Lower leg skin (tissue), 4 donors: Measurements from ENCODE around the gene ANGPTL2. TPM values are rescaled to one million over a fixed set of nuclear protein-coding genes. Genes with fewer than 3 reads are reported as not detected.

Experiments
- DNase-seq, 2 donors: peaks; one replicate each; pipeline ENCODE4 v3.0.0-alpha.2; 2019; ENCODE audit warnings: low spot score in 2 of 2
- H3K4me3 ChIP-seq: fragments of 200-600 bp; sonication (generic); 2 replicates; pipeline ENCODE4 v1.5.1; 2017; ENCODE audit warnings: mild to moderate bottlenecking, low read depth; ENCODE audit not compliant: poor library complexity, severe bottlenecking
- CTCF ChIP-seq, 3 donors: fragments of 450-650 bp; IDR thresholded peaks; one replicate each; pipeline ENCODE4 v1.5.1; 2016; ENCODE audit warnings: antibody characterized with exemption in 3 of 3, mild to moderate bottlenecking in 3 of 3, moderate library complexity in 2 of 3
- POLR2A ChIP-seq, 2 donors: fragments of 450-650 bp; IDR thresholded peaks; one replicate each; pipeline ENCODE4 v1.6.1; 2016 to 2017; ENCODE audit warnings: antibody characterized with exemption in 2 of 2, mild to moderate bottlenecking in 1 of 2, moderate library complexity in 1 of 2
- WGBS, 2 donors: methylation state at CpG; one replicate each; pipeline ENCODE4 v1.1.5; 2018; 5-methylcytosine and 5-hydroxymethylcytosine counted together
- intact Hi-C: fragments of 100-400 bp; cut with DNase I; formaldehyde crosslinking; loops from one replicate; pipeline ENCODE4 v1.15.0; 2023; ENCODE audit warnings: low total_unique reads
- total RNA-seq, 4 donors: library from RNA; depleted of rRNA; stranded (reverse); fragments of >200 nt; gene quantifications; one replicate each; pipeline ENCODE4 v1.1.0, GENCODE V29; 2016

The ANGPTL2 gene
- total RNA-seq, 4 donors from 2014 or later = 10.5 to 37.8 (median 18.5) TPM

GRCh38 chr9:127086771-127087170 is 35.7 kb downstream of the ANGPTL2 start:
- WGBS, 2 donors = 97 to 98% methylated on average over 4 of the region's 4 CpGs

GRCh38 chr9:127085186-127085585 is 37.2 kb downstream of the ANGPTL2 start:
- no peak overlapping the region for H3K4me3 ChIP-seq
- TF ChIP-seq CTCF (IDR thresholded peaks at IDR 0.05) = no peak
- no peak for TF ChIP-seq POLR2A (IDR thresholded peaks at IDR 0.05)
- intact Hi-C loops = no loop called here
- peak in 1 of 2 donors; percentile 36 for DNase-seq
- WGBS, 2 donors = 93 to 97% methylated on average over 2 of the region's 2 CpGs

More at GRCh38 chr9:127086771-127087170, 35.7 kb downstream of the ANGPTL2 start:
- DNase-seq = peak in 1 of 2 donors; percentile 53
- TF ChIP-seq POLR2A (IDR thresholded peaks at IDR 0.05) = no peak
- TF ChIP-seq CTCF (IDR thresholded peaks at IDR 0.05) = no peak
- intact Hi-C loops = no loop called here
- no peak overlapping the region for H3K4me3 ChIP-seq

DNA sequence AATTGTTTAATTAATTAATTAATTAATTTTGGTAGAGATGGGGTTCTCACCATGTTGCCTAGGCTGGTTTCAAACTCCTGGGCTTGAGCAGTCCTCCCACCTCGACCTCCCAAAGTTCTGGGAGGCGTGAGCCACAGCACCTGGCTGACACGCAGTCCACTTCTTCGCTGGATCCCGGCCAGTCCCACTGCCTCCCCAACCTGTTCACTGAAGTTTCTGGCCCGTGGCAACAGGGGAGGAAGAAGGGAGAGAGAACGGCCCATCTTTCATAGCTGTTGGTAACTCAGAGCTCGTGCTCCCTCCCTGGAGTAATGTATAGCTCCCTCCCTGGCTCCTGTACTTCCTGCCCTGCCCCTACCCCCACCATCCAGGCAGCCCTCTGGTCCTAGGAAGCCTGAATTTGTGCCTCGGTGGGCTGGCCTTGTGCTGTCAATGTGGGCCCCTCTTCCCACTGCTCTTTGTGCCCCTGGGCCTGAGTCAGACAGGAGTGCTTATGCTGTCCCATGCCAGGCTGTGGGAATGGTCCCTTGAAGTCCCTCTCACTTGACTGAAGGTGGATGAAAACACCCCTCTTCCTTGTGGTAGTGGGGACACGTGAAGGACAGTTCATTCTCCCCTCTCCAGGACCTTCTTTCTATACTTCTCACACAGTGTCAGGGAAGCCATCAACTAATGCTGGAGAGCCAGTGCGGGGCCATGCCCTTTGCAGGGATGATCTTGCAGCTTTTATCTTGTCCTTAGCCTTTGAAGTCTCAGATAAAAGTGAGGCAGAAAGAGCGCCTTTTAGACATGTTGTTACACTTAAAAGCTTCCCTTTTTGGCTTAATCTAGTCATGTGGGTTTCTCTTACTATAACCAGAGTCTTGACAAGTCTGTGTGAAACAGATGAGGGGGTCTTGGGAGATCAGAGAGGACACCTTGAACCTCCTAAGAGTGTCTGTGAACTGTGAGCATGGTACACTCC is 38.1 kb downstream of the ANGPTL2 start:
- H3K4me3 ChIP-seq = no peak overlapping the region
- DNase-seq = peak in 1 of 2 donors; percentile 39
- intact Hi-C loops = no loop called here
- 94% methylated on average over 12 of the region's 12 CpGs for WGBS, 2 donors
- TF ChIP-seq POLR2A (IDR thresholded peaks at IDR 0.05) (no peak), CTCF (IDR thresholded peaks at IDR 0.05) (no peak)

GRCh38 chr9:127083138-127083980 is 39.1 kb downstream of the ANGPTL2 start:
- intact Hi-C loops = no loop called here
- no peak overlapping the region for H3K4me3 ChIP-seq
- TF ChIP-seq CTCF (IDR thresholded peaks at IDR 0.05) (no peak), POLR2A (IDR thresholded peaks at IDR 0.05) (no peak)
- DNase-seq = peak in 1 of 2 donors; percentile 49
- 74 to 79% methylated on average over 5 of the region's 5 CpGs for WGBS, 2 donors

DNA sequence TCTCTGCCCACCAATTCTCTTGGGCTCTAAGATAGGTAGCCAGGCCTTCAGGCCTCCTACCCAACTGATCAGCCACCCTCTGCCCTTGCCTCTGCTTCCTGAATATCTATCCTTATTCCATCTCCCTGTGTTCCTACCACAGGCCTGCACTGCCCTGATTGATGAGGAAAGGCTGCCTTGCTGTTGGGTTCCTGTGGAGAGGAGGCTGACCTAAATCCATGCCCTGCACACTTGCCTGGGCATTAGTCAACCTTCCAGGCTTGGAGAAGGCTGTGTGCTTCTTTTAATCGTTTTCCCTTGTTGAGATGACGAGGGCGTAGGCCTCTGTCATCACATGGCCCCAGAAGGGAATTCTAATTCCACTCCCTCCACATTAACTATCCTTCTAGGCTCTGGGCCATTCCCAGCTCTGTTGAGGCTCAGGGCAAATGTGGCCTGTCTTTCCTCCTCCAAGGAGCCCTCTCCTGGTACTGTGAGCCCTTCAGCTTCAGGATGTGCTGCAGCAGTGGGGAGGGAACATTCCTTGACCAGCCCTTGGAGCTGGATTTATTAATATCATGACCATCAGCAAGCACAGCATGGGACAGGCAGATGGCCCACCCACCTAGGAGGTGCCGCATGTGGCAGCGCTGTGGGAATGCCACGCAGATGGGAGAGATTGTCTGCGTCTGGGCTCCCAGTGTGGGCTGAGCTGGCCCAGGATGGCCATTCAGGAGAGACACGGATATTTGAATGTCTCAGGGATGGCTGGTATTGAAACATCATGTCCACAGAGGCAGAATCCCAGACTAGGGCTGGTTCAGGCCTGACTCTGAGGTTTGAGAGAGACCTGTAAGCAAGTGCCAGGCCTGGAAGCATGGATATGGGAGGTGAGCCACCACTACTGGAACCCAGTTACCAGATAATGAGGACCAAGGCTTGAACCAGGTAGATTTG is 40.9 kb downstream of the ANGPTL2 start:
- no peak overlapping the region for H3K4me3 ChIP-seq
- TF ChIP-seq POLR2A (IDR thresholded peaks at IDR 0.05) (no peak), CTCF (IDR thresholded peaks at IDR 0.05) (no peak)
- DNase-seq = no peak
- intact Hi-C loops = no loop called here
- WGBS, 2 donors = 74% methylated on average over 8 of the region's 8 CpGs
